Panc1 (cell line): ENCODE measurements around the gene MTHFD1.

Experiments used
- CTCF ChIP-seq: fragments of 450-650 bp; IDR thresholded peaks from 2 replicates; pipeline ENCODE4 v1.5.1; 2017; ENCODE audit warnings: mild to moderate bottlenecking
- POLR2AphosphoS5 ChIP-seq: IDR thresholded peaks from 2 replicates; pipeline ENCODE4 v1.6.1; 2012; ENCODE audit warnings: mild to moderate bottlenecking, low read depth, low read length, moderate library complexity
- REST ChIP-seq, 2 experiments: IDR thresholded peaks; 2 replicates each; pipeline ENCODE4 v1.6.1; 2011 to 2012; ENCODE audit warnings: low read depth in 2 of 2, control low read depth in 1 of 2, low read length in 1 of 2, mild to moderate bottlenecking in 1 of 2, moderate library complexity in 1 of 2; ENCODE audit not compliant: insufficient read depth in 1 of 2
- SIN3A ChIP-seq: IDR thresholded peaks from 2 replicates; pipeline ENCODE4 v1.6.1; 2012; ENCODE audit warnings: low read depth, mild to moderate bottlenecking, low read length, moderate library complexity, borderline replicate concordance; ENCODE audit not compliant: insufficient read depth
- TCF7L2 ChIP-seq: IDR thresholded peaks from 2 replicates; pipeline ENCODE4 v1.6.1; 2011; ENCODE audit warnings: mild to moderate bottlenecking, low read depth, low read length, inconsistent platforms

- TF ChIP-seq POLR2AphosphoS5 (no peak), CTCF (no peak), SIN3A (no peak), REST (IDR thresholded peaks at IDR 0.05; ENCODE audit: insufficient read depth in 1 of 2, low read depth in 2 of 2, low read length in 1 of 2) (no peak), TCF7L2 (no peak)
Measured at GRCh38 chr14:64459405-64460136, 71.4 kb downstream of the MTHFD1 start.
